Measurements from ENCODE around the gene SPACA7.

The SPACA7 gene, protein sequence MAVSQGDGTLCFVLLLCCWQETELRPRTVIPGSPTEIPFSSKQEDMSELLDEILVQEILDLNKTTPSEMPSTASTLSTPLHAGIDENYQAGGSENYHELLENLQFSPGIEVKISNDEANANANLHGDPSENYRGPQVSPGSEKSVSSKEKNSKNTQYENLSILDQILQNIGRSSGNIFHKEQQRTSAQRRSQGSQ

DNA sequence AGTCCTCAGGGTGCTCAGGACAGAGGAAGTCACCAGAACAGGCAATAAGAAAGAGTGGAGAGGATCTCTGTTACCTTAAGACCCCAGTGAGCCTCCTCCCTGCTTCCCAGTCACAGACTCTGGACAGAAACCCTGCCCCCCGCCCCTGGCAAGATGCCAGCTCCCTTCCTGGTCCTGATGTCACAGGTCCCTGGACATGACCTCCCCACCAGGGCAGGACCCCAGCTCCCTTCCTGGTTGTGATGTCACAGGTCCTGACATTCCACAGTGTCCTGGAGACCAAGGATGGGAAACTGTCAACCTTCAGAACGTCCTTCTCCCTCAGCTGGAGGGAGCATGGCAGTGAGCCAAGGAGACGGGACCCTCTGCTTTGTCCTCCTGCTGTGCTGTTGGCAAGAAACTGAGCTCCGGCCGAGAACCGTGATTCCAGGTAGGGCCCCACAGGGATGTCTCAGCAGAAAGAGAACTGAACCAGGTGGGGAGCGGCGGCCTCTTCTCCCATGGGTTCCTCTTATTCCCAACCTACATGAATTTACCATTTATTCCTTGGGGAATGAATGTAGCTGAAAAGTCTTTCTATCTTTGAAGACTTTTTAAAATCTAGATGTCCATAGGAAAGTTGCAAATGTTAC is at the start of gene SPACA7:
TSS of gene SPACA7 (plus strand) at position 306 of the 632 bp plus-strand sequence. CDS start at position 337, 31 bp downstream.
- DNase-seq: no peak

DNA sequence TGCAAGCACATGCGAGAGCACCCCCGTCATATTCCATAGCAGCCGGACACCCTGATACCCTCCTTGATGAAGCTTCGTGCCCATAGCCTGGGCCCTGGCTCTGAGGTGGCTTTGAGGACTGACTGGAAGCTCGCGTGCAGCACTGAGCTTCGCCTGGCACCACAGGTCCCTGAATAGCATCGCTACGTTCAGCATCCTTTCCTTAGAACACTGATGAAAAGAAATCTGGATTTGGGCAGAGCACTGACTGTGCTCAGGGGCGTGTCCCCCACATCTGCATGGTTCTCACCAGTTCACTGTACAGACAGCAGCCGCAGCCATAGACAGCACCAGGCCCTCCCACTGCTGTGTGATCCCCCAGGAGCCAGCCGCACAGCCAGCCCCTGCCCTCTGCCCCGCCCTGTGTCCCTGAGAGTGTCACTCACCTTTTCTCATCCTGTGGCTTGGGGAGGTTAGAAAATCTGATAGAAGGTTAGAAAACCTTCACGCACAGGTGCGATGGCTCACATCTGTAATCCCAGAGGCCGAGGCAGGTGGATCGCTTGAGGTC is 49.3 kb upstream of the SPACA7 start:
- no peak for DNase-seq

DNA sequence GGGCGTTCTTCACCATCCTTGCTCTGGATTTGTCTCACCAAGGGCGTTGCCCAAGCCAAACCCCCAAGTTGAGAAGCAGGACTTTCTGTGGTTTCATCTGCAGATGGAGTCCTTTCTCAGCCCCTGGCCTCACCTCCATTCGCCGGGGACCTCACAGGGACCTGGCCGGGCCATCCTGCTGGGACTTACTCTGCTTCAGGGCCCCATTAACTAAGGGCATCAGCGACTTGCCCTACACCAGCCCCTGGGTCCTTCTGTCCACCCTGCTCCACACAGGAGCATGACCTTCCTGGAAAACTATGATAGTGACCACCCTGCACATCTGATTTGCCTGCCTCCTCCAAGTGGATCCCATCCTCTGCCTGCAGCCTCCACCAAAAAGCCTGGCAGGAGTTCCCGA is 47.2 kb upstream of the SPACA7 start:
- DNase-seq: no peak

DNA sequence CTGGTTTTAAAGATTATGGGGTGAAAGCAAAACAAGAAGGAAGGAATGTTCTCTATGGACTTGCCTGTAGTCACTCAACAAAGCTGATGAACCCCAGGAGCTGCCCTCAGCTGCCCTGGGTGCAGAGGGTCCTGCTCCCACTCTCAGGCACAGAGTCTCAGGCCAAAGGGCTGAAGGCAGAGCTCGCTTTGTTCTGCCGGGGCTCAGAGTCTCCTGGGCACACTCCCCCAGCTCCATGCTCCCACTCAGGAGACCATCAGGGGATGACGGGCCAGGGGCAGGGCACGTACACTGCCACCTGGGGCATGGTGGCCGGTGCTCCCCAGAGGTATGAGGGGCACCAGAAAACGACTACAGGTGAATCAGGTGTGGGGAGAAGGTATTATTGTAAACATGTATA is 46.8 kb upstream of the SPACA7 start:
- DNase-seq: no peak

DNA sequence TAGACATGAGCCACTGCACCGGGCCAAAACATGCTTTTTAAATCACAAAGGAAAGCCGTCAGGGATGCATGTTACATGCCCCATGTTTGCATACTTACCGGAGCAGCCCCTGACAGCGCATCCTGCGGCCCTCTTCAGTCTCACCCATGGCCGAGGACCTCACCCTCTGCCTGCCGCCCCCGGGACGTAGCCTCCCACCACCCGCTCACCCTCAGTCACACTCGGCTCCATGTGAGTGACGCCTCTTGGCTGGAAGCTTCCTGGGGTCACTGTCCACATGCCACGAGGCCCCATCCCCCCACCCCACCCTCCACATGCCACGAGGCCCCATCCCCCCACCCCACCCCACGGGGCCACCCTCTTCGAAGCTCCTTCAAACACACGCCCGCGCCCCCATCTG is 46.1 kb upstream of the SPACA7 start:
- DNase-seq: no peak

DNA sequence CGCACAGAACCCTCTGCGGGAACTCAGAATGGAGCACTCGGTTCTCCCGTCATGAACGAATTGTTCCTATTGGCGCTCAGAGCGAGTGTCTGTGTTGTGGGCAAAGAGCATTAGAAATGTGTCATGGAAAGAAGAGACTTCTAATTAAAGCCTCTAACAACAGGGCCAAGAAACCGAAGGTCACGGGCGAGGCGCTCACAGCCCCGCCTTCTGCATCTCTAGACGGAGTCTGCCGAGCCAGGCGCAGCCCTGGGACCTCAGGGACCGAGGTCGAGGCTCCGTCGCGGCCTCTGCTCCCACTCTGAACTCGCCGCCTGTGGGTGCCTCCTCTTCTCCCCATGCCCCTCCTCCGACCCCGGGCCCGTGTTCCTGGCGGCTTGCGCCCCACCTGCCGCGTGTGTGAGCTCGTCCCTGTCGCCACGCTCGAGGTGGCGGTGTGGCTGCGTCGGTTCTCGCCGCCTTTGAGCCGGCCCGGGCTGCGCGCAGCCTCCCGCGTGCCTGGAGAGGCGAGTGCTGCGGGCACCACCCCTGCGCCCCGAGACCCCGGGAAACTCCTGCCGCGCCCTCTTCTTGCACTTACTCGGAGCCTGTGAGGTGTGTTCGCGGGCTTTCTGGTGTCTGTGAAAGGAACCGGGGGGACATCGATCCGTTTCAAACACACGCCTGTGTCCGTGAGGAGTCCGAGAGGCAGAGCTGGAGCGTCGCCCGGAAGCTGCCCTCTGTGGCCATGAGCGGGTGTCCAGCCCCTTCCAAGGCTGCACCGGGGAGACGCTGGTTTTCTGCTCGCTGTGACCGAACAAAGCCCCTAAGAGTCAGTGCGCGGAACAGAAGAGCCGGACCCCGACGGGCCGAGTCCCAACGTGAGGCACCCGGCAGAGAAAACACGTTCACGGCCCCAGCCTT is 45.4 kb upstream of the SPACA7 start:
- no peak for DNase-seq

DNA sequence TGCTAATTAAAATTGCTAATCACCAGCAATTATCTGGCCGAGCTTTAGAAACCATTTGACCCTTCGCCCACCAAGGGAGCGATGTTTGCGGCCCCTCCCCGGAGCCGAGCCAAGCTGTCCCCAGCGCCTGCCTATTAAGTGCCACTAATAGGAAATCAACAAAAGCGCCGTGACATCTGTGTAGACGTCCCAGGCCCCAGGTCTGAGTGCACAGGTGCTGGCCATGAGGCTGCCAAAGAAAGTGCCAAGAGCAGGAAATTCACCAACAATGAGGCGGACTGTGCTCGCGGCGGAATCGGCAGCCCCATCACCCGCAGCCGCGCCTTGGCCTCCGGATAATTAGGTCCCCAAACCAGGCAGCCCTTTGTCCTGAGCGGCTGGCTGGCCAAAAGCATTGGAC is 44.5 kb upstream of the SPACA7 start:
- DNase-seq: no peak

DNA sequence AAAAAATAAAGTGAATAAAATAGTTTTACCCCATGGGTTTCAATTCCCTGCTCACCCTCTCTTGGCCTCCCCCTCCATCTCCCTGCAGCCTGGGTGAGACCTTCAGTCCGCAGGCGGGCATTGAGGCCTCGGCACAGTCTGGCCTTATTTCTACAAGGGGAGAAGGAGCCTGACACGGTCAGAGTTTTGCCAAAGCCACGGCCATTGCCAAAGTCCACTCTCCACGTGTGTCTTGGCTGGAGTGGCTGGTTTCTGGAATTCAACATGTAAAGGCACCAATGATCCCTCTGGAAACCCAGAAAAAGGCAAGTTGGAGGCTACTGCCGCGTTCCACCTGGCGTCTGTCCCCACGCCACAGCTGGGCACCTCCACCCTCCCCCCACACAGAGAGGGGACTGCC is 43.4 kb upstream of the SPACA7 start:
- no peak for DNase-seq

DNA sequence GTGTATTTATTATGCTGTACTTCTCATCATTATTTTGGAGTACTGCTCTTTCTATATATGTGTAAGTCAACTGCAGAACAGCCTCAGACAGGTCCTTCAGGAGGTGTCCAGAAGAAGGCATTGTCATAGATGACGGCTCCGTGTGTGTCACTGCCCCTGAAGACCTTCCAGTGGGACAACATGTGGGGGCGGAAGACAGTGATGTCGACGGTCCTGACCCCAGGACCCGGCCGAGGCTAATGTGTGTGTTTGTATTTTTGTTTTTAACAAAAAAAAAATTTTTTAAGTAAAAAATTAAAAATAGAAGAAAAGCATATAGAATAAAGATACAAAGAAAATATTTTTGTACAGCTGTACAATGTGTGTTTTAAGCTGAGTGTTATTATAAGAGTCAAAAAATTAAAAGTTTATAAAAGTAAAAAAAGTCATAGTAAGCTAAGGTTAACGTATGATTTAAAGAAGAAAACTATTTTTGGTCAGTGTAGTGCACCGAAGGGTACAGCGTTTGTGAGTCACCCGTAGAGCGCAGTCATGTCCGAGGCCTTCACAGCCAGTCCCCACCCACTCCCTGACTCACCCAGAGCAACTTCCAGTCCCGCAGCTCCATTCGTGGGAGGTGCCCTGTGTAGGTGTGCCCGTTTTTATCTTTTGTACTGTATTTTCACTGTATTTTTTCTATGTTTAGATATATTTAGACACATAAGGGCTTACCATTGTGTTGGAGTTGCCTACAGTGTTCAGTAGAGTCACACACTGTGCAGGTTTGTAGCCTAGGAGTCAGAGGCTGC is 42.2 kb upstream of the SPACA7 start:
- DNase-seq: no peak

DNA sequence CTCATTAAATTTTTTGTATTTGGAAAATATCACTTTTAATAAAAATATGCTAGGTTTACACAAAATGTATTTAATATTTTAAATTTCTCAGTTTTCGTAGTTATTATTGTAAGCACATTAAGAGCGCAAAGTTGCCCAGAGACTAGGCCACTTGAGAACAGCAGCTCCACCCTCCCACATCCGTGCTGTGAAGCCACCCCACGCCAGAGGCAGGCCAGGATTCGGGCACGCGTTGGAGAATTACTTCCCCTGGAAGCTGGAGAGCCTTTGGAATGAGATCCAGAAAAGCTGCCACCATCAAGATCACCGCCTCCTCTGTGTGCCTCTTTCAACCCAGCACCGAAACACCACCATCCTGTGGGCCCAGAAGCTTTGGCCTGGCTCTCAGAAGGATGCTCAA is 41.0 kb upstream of the SPACA7 start:
- no peak for DNase-seq

DNA sequence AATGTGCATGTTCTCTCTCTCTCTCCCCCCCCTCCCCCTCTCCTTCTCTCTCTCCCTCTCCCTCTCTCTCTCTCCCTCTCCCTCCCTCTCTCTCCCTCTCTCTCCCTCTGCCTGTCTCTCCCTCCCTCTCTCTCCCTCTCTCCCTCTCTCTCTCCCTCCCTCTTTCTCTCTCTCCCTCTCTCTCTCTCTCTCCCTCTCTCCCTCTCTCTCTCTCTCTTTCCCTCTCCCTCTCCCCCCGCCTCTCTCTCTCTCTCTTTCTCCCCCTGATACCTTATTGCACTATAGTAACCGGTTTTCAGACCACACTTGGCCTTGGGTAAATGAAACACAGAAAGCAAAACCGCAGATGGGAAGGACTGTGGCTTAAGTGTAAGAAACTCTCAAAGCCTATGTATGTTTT is 34.7 kb upstream of the SPACA7 start:
- DNase-seq: no peak

DNA sequence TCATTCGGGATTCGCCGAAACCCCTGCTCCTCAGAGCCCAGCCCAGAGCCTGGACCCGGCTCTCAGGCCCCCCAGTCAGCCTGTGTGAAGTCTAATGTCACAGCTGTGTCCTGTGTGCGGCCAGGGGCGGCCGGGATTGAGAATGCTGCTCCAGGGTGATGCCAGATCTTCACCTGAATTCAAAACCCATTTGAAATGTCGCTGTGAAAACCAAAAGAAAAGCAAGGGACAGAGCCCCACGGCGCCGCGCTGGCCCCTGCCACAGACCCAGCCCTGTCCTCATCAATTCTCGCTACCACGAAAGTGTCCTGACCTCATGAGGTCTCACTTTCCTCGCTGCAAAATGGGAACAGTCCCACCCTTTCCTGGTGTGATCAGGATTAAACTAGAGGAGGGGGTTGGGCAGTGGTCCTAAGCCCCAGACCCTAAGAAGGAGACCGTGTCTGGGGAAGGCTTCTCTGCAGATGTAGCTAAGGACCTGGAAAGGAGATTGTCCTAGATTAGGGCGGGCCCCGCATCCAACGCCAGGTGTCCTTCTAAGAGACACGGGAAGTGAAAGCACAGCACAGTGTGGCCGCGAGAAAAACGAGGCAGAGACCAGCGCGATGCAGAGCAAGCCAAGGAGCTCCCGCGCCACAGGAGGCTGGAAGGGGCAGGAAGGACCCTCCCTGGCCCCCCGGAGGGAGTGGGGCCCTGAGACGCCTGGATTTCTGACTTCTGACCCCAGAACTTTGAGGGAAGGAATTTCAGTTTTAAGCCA is 34.0 kb upstream of the SPACA7 start:
- no peak for DNase-seq

DNA sequence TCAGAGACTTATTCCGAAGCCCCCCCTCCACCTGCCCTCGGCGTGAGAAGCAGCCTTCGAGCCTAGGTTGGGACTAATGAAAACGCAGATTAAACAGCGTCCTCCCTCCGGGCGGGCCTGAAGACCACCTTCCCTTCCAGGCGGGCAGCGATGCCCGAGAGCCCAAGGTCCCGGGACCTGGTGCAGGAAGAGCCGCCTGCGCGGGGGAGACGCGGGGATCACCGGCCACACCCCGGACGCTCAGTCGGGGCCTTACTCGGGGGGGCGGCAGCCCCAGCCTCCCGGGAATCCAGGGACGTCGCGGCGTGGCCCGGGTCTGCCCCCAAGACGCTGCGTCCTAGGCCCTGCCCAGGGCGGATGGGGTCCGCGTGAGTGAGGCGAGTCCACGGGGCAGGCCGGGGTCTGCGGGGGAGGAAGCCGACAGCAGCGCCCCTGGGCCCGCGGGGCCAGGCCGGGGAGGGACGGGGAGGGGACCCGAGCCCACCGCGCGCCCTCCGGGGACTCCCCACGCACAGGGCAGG is 33.3 kb upstream of the SPACA7 start:
- DNase-seq: no peak

DNA sequence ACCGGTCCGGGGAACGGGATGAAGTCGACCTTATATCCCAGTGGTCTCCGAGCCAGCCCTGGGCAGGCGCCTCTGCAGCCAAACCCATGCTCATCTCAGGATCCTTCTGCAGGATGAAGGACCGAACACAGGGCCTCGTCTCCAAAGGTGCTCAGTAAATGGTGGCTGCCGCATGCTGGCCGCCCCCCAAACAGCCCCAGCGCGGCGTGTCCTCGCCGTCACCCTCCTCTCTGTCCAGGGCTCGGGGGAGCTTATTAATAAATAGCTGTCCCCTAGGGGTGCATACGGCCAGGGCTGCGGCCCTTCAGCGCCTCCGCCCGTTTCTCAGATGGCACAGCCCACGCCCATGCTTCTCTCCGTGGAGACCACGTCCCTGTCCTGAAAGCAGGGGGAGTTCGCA is 32.6 kb upstream of the SPACA7 start:
- no peak for DNase-seq

DNA sequence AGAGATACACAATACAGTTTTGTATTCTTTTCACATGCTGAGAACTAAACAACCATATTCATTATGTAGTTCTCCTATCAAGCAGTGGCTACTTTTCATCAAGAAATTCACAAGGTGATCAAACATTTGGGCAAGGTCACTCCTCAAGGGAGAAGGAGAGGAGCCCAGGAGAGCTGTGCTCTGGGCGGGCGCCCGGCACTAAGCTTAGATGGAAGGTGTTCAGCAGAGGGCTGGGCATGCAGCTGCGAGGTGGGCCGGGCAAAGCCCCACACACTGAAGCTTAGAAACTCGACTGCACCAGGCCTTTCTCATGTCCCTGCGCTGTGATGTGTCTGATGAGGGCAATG is 30.4 kb upstream of the SPACA7 start:
- DNase-seq: no peak

DNA sequence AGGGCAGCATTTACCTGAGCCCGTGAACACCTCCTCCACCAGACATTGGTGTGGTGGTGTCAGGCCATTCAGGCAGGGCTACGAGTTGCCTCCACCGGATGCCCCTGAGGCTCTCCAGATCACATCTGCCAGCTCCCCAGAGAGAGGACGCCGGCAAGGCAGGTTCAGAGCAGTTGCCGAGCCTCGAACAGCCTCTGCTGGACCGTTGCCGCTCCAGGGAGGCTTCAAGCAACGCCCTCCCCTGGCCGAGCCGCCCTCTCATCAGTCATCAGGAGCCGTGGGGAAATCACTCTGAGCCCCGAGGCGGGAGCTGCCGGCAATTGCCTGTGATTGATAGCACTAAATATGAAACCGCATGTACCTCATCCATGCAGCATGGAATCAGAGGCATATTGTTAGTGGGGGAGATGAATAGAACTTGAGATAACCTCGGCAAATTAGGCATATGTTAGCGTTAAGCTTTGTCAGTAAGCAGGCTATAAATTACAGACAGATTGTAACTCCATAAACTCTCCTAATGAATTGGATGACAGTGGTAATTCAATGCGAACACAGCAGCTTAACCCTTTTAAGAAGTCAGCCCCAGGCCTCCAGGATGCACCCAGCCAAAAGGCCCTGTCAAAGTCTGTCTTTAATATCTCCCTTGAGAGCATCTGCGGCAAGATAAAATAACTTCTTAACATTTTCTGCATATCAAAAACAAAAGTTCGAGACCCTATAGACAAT is 29.8 kb upstream of the SPACA7 start:
- DNase-seq: no peak

DNA sequence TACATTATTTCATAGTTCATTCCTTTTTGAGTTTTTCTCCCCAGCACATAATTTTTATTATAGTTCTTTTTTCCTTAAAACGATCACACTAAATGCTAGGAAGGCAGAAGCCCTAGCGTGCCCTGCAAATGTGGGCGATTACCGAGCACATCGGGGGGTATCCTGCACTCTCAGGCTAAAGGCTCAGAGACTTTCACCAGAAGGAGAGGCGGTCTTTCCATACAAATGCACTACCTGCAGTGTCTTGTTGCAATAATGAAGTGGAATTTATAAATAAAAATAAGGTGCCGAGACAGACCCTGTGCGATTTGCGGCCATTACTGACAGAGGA is 29.3 kb upstream of the SPACA7 start:
- no peak for DNase-seq

DNA sequence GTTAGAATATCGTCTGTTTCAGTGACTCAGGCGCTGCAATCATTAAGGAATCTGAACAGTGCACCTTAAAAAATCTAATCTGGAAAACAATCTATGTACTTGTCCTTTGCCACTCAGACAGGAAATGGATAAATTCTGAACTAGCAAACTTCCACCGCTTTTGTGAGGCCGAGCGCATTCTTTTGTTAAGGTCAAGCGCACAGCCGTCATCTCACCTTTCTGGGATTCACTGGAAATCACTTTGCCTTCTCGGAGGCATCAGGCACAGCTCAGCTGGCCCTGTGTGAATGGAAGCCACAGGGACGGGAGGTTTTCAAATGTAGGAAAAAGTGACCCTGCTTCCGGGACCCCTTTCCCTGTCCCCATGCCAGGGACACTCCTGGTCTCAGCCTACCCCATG is 28.2 kb upstream of the SPACA7 start:
- DNase-seq: no peak

DNA sequence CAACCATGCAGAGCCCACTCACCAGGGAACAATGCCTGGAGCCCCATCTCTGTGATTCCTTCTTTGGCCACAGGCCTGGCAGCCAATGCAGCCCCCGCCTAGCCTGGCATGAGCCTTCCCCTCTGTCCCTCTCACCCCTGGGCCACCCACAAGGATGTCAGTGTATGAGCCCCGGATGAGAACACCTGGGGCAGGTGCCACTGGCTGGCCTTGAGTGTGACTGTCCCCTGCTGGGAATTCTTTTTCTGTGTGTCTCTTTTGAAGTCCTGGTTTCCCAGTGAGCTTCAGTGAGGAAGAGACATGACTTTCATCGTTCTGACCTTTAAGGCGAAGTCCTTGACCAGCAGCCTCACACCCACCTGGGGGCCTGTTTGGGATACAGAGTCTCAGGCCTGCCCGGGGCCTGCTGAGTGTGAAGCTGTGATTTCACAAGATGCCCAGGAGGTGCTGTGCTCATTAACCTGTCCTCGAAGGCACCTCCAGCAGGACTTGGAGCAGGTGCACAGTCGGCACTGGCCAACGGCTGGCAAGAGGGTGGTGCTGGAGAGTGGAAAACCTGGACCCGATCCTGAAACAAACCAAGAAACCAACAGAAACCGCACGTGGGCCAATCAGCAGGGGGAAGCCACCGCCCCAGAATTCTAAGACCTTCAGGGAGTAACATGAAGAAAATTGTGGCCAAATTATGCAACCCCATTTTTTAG is 27.4 kb upstream of the SPACA7 start:
- DNase-seq: no peak

DNA sequence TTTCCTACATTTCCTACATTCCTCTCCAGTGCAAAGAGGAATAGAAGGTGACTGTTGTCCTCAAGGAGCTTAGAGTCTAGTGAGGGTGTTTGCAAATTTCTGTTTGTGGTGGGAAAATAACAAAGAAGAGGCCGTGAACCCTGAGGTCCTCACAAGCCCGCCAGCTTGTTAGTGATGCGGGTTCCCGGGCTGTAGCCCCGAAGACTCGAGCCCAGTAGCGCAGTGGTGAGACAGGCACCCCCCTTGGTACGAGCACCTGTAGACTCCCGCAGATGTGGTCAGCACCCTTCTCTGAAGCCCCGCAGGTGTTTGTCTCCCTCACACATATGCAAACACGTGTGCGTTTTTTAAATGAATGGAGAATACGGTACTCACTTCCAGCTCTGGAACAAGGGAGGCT is 26.5 kb upstream of the SPACA7 start:
- no peak for DNase-seq

DNA sequence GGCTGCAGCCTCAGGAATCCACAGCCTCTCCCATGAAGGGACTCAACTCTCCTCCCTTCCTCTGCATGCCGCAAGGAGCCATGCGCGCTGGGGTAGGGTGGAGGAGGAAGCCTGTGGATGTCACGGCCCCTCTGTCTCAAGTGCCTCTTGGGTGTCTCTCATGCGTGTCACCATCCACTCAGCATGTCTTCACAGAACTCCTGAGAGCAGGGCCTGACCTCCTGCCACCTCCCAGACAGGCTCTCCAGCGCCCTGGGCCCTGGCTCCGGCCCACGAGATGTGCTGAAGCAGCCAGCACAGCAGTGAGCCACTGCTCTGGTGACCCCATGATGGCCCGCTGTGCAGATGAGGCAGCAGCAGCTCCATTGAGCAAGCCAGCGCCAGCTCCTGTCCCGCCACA is 25.9 kb upstream of the SPACA7 start:
- no peak for DNase-seq
